K562 (cell line): ENCODE results near the gene RNLS. TPM values are rescaled to one million over a fixed set of nuclear protein-coding genes. Genes with fewer than 3 reads are reported as not detected.

Source experiments
- ATAC-seq: fragments of 200-7000 bp; cut with Tn5 transposase; 3 replicates; pipeline ENCODE4 v1.9.1; 2020; ENCODE audit warnings: moderate library complexity
- BruUV-seq: library from RNA; stranded (reverse); fragments of 400-500 nt; replicated peaks from 2 replicates; lab custom pipeline; 2021; lab: Mats Ljungman, UMichigan
- CTCF ChIA-PET: fragments of 300-600 bp; formaldehyde crosslinking; extraction: SDS; loops from one replicate; lab custom pipeline; 2021; ENCODE audit warnings: low intra/inter-chr PET ratio; lab: Yijun Ruan, JAX
- POLR2A ChIA-PET: fragments of 300-600, 350-650 bp; sonication (Branson Sonifier 250); formaldehyde crosslinking; extraction: SDS; loops from one replicate; lab custom pipeline; 2021; ENCODE audit warnings: antibody characterized with exemption, inconsistent platforms; lab: Yijun Ruan, JAX
- DNase-seq, 4 experiments: peaks; one replicate each; pipeline versions ENCODE4 v3.0.0 to v3.0.0-alpha.2; 2011 to 2018; ENCODE audit warnings: low spot score in 3 of 4, mixed read lengths in 3 of 4; ENCODE audit errors: extremely low read depth in 1 of 4
- FAIRE-seq: peaks from 2 replicates; lab custom pipeline; 2011; peaks lifted over from hg19 to GRCh38; lab: Jason Lieb, UNC
- H2AFZ ChIP-seq: 2 replicates; pipeline ENCODE4 v1.6.0; 2011; ENCODE audit warnings: low read depth, low read length, control low read depth, inconsistent platforms
- H3K27ac ChIP-seq: fragments of 200-600 bp; 3 replicates; pipeline ENCODE4 v1.8.0; 2011; ENCODE audit warnings: low read depth, mild to moderate bottlenecking, control low read depth, inconsistent platforms, low read length, moderate library complexity, mixed read lengths; ENCODE audit errors: extremely low read depth
- H3K27me3 ChIP-seq, 2 experiments: fragments of 300-600 bp in 1 of 2; 2 replicates in 1 of 2; 3 replicates in 1 of 2; pipeline versions ENCODE4 v1.6.0 to v1.8.0; 2011; ENCODE audit warnings: inconsistent platforms in 2 of 2, low read length in 2 of 2, mild to moderate bottlenecking in 1 of 2, mixed read lengths in 1 of 2, moderate library complexity in 1 of 2; ENCODE audit not compliant: control insufficient read depth in 2 of 2, insufficient read depth in 2 of 2
- H3K36me3 ChIP-seq: fragments of 300-600 bp; 3 replicates; pipeline ENCODE4 v1.8.0; 2011; ENCODE audit warnings: mild to moderate bottlenecking, low read length, inconsistent platforms; ENCODE audit not compliant: control insufficient read depth, insufficient read depth
- H3K4me1 ChIP-seq, 2 experiments: fragments of 200-600 bp in 1 of 2; replicated peaks in 1 of 2; 2 replicates in 1 of 2; 3 replicates in 1 of 2; pipeline versions ENCODE4 v1.5.1 to v1.8.0; 2011; ENCODE audit warnings: inconsistent platforms in 2 of 2, low read length in 2 of 2, mild to moderate bottlenecking in 1 of 2, mixed read lengths in 1 of 2, moderate library complexity in 1 of 2; ENCODE audit not compliant: control insufficient read depth in 2 of 2, insufficient read depth in 2 of 2
- H3K4me2 ChIP-seq: 2 replicates; pipeline ENCODE4 v1.6.1; 2011; ENCODE audit warnings: low read length, control low read depth, inconsistent platforms, mixed read lengths; ENCODE audit not compliant: insufficient read depth
- H3K4me3 ChIP-seq: fragments of 200-600 bp; sonication (generic), shearing (Covaris generic); 2 replicates; pipeline ENCODE4 v1.5.1; 2016; ENCODE audit warnings: control low read depth, inconsistent platforms
- H3K79me2 ChIP-seq: fragments of 200-600 bp; 3 replicates; pipeline ENCODE4 v1.8.0; 2011; ENCODE audit warnings: low read length, inconsistent platforms; ENCODE audit not compliant: control insufficient read depth, insufficient read depth
- H3K9ac ChIP-seq, 2 experiments: 2 replicates each; pipeline versions ENCODE4 v1.6.0 to v1.6.1; 2011; ENCODE audit warnings: low read depth in 2 of 2, low read length in 2 of 2, control low read depth in 1 of 2, inconsistent platforms in 1 of 2, mild to moderate bottlenecking in 1 of 2, mixed read lengths in 1 of 2; ENCODE audit not compliant: insufficient read depth in 1 of 2
- H3K9me1 ChIP-seq: one replicate; pipeline ENCODE4 v1.6.0; 2011; ENCODE audit warnings: inconsistent platforms, mild to moderate bottlenecking, low read length, moderate library complexity; ENCODE audit not compliant: control insufficient read depth, insufficient read depth
- H3K9me3 ChIP-seq: replicated peaks from 2 replicates; pipeline ENCODE4 v1.5.1; 2011; ENCODE audit warnings: low read depth, low read length, inconsistent platforms; ENCODE audit not compliant: control insufficient read depth, insufficient read depth
- H4K20me1 ChIP-seq: replicated peaks from 2 replicates; pipeline ENCODE4 v1.6.1; 2011; ENCODE audit warnings: low read length, inconsistent platforms, mixed read lengths; ENCODE audit not compliant: control insufficient read depth, insufficient read depth
- SP1 ChIP-seq: sonication (generic); formaldehyde crosslinking; IDR thresholded peaks from 2 replicates; pipeline ENCODE4 v1.8.1; 2022; ENCODE audit warnings: mild to moderate bottlenecking, missing genetic modification reagents
- U2AF1 ChIP-seq: fragments of 200-400 bp; formaldehyde crosslinking; optimal IDR thresholded peaks from 2 replicates; pipeline ENCODE3; 2017; ENCODE audit warnings: mild to moderate bottlenecking, low read depth, low read length, moderate library complexity
- ZFP1 ChIP-seq: fragments of 450-650 bp; formaldehyde crosslinking; IDR thresholded peaks from 2 replicates; pipeline ENCODE4 v1.4.0; 2020; ENCODE audit warnings: mild to moderate bottlenecking, mixed read lengths
- ZFP36 ChIP-seq: fragments of 150-350 bp; IDR thresholded peaks from 2 replicates; pipeline ENCODE4 v1.6.1; 2018; ENCODE audit warnings: low read length, low read depth; ENCODE audit not compliant: partially characterized antibody
- ZNF561 ChIP-seq: fragments of 450-650 bp; formaldehyde crosslinking; conservative IDR thresholded peaks from 2 replicates; pipeline ENCODE4 v1.4.0; 2020; ENCODE audit warnings: mild to moderate bottlenecking, moderate library complexity
- WGBS: fragments of 100-300 bp; shearing (Covaris generic); methylation state at CpG from one replicate; pipeline ENCODE4 v1.1.6; 2016; ENCODE audit warnings: low coverage, mixed read lengths; ENCODE audit not compliant: insufficient coverage; ENCODE audit errors: missing lambda C conversion rate; 5-methylcytosine and 5-hydroxymethylcytosine counted together
- in situ Hi-C: fragments of 300-500 bp; cut with MboI; formaldehyde crosslinking; loops from 4 replicates; pipeline ENCODE4 v1.15.0; 2018; ENCODE audit warnings: inconsistent platforms, mixed read lengths
- intact Hi-C: fragments of 100-400 bp; cut with micrococcal nuclease; formaldehyde crosslinking; loops from 2 replicates; pipeline ENCODE4 v1.14.2; 2022
- polyA plus RNA-seq, 8 experiments: library from polyadenylated mRNA; depleted of rRNA in 4 of 8; stranded (reverse) in 5 of 8; unstranded in 3 of 8; fragments of >200 nt; fragmentation: Nextera tagmentation in 2 of 8; fragmentation: Illumina TruSeq in 1 of 8; extraction: Ambion mirVana in 2 of 8; extraction: Trizol in 1 of 8; gene quantifications; 2 replicates each; pipeline versions ENCODE4 v1.2.1 to v1.2.3, GENCODE V29; 2011 to 2014; ENCODE audit warnings: inconsistent platforms in 1 of 8, missing spikeins in 1 of 8
- total RNA-seq, 7 experiments: library from RNA; depleted of rRNA in 6 of 7; stranded (reverse); fragments of >200 nt in 6 of 7; fragmentation: Illumina TruSeq in 2 of 7; extraction: Trizol in 2 of 7; gene quantifications; 2 replicates each; pipeline versions ENCODE4 v1.2.1 to v1.2.3, GENCODE V29; 2011 to 2021; ENCODE audit warnings: low replicate concordance in 1 of 7

Gene RNLS
- total and polyA plus RNA-seq, 9 of the 15 experiments (the other 6 are each of a cell fraction or from before 2014, with no cell fraction given) = 0.14 to 0.72 (median 0.41) TPM; not detected in 3

- TF ChIP-seq U2AF1 = no peak
- no peak for TF ChIP-seq ZFP36
- TF ChIP-seq, all 486 proteins: peak for 0
Measured at GRCh38 chr10:88322324-88323063, 260.6 kb downstream of the RNLS start (continued).

- Histone ChIP-seq H3K9me3 (no peaks in the 10 kb centered on the region; the same call in 1 of the 2 replicates), H3K36me3 (no peaks in the 10 kb centered on the region), H3K9ac (no peak overlapping the region), H3K4me1 (no peaks in the 10 kb centered on the region), H3K4me2 (no peak overlapping the region), H3K79me2 (no peaks in the 10 kb centered on the region), H3K27ac (no peak overlapping the region), H3K9me1 (no peaks in the 10 kb centered on the region), H3K4me3 (no peak overlapping the region), H2AFZ (no peak overlapping the region), H3K27me3 (no peaks in the 10 kb centered on the region), H4K20me1 (no peaks in the 10 kb centered on the region)
- no peak for DNase-seq
- FAIRE-seq = no peak
- no TSS peak for BruUV-seq
- TF ChIP-seq ZNF561 (no peak), SP1 (CRISPR knock-in tag) (no peak), ZFP1 (peak; percentile 76)
- no peak for ATAC-seq
- in situ Hi-C loops = no loop called here
- WGBS = no CpG with 5 or more reads among the region's 1 CpG
- ChIA-PET POLR2A (no interaction called here), CTCF (no interaction called here)
- intact Hi-C loops = loop anchor here (5.0 kb wide), 1 partner anchor 468 kb away; no protein-coding TSS in a partner anchor
Measured at GRCh38 chr10:88319960-88320517, 263.1 kb downstream of the RNLS start.
